ENCODE results near the gene MAML3. TPM values are rescaled to one million over a fixed set of nuclear protein-coding genes. Genes with fewer than 3 reads are reported as not detected.
A peak's percentile ranks its signal among the peaks of the same experiment; 100 is the strongest.
"Not testable (repeated sequence)": the region's sequence is repeated elsewhere in the genome, so short reads cannot be mapped to it uniquely, and the experiment has no call there.

Gene MAML3
- total RNA-seq, 2 donors from 2014 or later: 29.2 to 32.2 TPM

DNA sequence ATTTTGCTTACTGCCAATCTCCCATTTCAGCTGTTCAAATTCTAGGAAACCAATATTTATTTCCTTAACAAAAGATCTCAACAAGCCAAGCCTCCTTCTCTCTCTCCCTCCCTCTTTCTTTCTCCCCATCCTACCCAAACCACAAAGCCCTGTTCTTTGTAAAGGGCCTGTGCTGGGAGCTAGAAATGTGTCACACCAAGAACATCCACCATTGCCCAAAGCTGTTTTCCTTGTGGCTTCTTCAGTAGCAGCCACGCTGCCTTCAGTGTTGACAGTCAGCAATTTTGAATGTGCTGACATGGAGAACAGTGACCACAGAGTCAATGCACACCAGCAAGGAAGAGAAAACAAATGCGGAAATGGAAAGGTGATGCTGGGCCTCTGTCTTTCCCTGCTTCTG, 203.0 kb downstream of the MAML3 start:
- Histone ChIP-seq H3K36me3 (ENCODE audit: control insufficient read depth, insufficient read depth, low read length) (peaks cover 3% of the 10 kb centered on the region), H3K9ac (ENCODE audit: extremely low read depth, low read length, poor library complexity, severe bottlenecking) (no peak overlapping the region), H3K4me3 (ENCODE audit: low read length) (no peak overlapping the region), H3K27me3 (ENCODE audit: control insufficient read depth, insufficient read depth, low read length, poor library complexity, severe bottlenecking) (no peaks in the 10 kb centered on the region), H3K4me1 (ENCODE audit: control insufficient read depth, insufficient read depth, low read length) (no peaks in the 10 kb centered on the region), H3K9me3 (ENCODE audit: control insufficient read depth, low read length) (peaks cover 15% of the 10 kb centered on the region), H3K27ac (ENCODE audit: low read depth, low read length) (no peak overlapping the region)
- Mint-ChIP-seq H3K36me3 (ENCODE audit: low read depth) (peaks cover 13% of the 10 kb centered on the region), H3K4me1 (peaks cover 9% of the 10 kb centered on the region), H3K27me3 (ENCODE audit: insufficient read depth) (no peaks in the 10 kb centered on the region), H3K27ac (no peak overlapping the region), H3K9me3 (peaks cover 8% of the 10 kb centered on the region), H3K4me3 (no peak overlapping the region)
- WGBS, 2 experiments (ENCODE audit: insufficient coverage in 1 of 2, insufficient read length in 1 of 2): 96 to 100% methylated on average over 1 to 2 of the region's 2 CpGs
- DNase-seq: no peak
- TF ChIP-seq CTCF (conservative IDR thresholded peaks at IDR 0.05): no peak

GRCh38 chr4:139950568-139950967, 203.4 kb downstream of the MAML3 start:
- Histone ChIP-seq H3K9ac (ENCODE audit: extremely low read depth, low read length, poor library complexity, severe bottlenecking) (no peak overlapping the region), H3K4me1 (ENCODE audit: control insufficient read depth, insufficient read depth, low read length) (no peaks in the 10 kb centered on the region), H3K9me3 (ENCODE audit: control insufficient read depth, low read length) (peaks cover 15% of the 10 kb centered on the region), H3K27me3 (ENCODE audit: control insufficient read depth, insufficient read depth, low read length, poor library complexity, severe bottlenecking) (no peaks in the 10 kb centered on the region), H3K27ac (ENCODE audit: low read depth, low read length) (no peak overlapping the region), H3K36me3 (ENCODE audit: control insufficient read depth, insufficient read depth, low read length) (peaks cover 7% of the 10 kb centered on the region), H3K4me3 (ENCODE audit: low read length) (no peak overlapping the region)
- 95 to 98% methylated on average over 3 to 5 of the region's 5 CpGs for WGBS, 2 experiments (ENCODE audit: insufficient coverage in 1 of 2, insufficient read length in 1 of 2)
- H3K4me3 Mint-ChIP-seq: no peak overlapping the region
- no peaks in the 10 kb centered on the region for H3K27me3 Mint-ChIP-seq (ENCODE audit: insufficient read depth)
- no peak for DNase-seq
- H3K36me3 Mint-ChIP-seq (ENCODE audit: low read depth): peaks cover 13% of the 10 kb centered on the region
- H3K9me3 Mint-ChIP-seq: peaks cover 8% of the 10 kb centered on the region
- H3K27ac Mint-ChIP-seq: no peak overlapping the region
- TF ChIP-seq CTCF (conservative IDR thresholded peaks at IDR 0.05): no peak
- peaks cover 7% of the 10 kb centered on the region for H3K4me1 Mint-ChIP-seq

DNA sequence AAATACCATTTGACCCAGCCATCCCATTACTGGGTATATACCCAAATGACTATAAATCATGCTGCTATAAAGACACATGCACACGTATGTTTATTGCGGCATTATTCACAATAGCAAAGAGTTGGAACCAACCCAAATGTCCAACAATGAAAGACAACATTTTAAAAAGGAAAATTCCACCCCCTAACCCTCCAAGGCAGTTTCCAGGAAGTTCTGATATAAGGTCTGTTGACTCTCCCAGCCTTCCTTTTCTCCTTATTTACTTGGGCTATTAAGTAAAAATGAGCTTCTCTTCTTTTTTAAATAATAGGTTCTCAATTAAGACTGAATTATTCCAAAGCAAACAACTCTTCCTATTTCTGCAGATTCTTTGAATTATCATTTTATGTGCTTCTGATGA, 209.1 kb downstream of the MAML3 start:
- not testable (repeated sequence) for H3K4me1 ChIP-seq (ENCODE audit: control insufficient read depth, insufficient read depth, low read length); H3K27me3 Mint-ChIP-seq (ENCODE audit: insufficient read depth); H3K27me3 ChIP-seq (ENCODE audit: control insufficient read depth, insufficient read depth, low read length, poor library complexity, severe bottlenecking); H3K9ac ChIP-seq (ENCODE audit: extremely low read depth, low read length, poor library complexity, severe bottlenecking); H3K4me3 Mint-ChIP-seq; H3K9me3 Mint-ChIP-seq; H3K27ac Mint-ChIP-seq; H3K9me3 ChIP-seq (ENCODE audit: control insufficient read depth, low read length); DNase-seq; H3K27ac ChIP-seq (ENCODE audit: low read depth, low read length); H3K4me3 ChIP-seq (ENCODE audit: low read length)
- 98% methylated on average over 2 of the region's 2 CpGs; no CpG with 5 or more reads in 1 of the 2 experiments for WGBS, 2 experiments (ENCODE audit: insufficient coverage in 1 of 2, insufficient read length in 1 of 2)
- Mint-ChIP-seq H3K4me1 (peaks cover 14% of the 10 kb centered on the region), H3K36me3 (ENCODE audit: low read depth) (peaks cover 11% of the 10 kb centered on the region)
- H3K36me3 ChIP-seq (ENCODE audit: control insufficient read depth, insufficient read depth, low read length): peaks cover 15% of the 10 kb centered on the region

GRCh38 chr4:139943277-139943676, 210.7 kb downstream of the MAML3 start:
- H3K36me3 Mint-ChIP-seq (ENCODE audit: low read depth): peaks cover 7% of the 10 kb centered on the region
- no peak for TF ChIP-seq CTCF (conservative IDR thresholded peaks at IDR 0.05)
- Histone ChIP-seq H3K36me3 (ENCODE audit: control insufficient read depth, insufficient read depth, low read length) (peaks cover 15% of the 10 kb centered on the region), H3K9ac (ENCODE audit: extremely low read depth, low read length, poor library complexity, severe bottlenecking) (peak overlapping the region; percentile 31), H3K27me3 (ENCODE audit: control insufficient read depth, insufficient read depth, low read length, poor library complexity, severe bottlenecking) (no peaks in the 10 kb centered on the region), H3K4me1 (ENCODE audit: control insufficient read depth, insufficient read depth, low read length) (peaks cover 8% of the 10 kb centered on the region), H3K9me3 (ENCODE audit: control insufficient read depth, low read length) (no peaks in the 10 kb centered on the region), H3K27ac (ENCODE audit: low read depth, low read length) (no peak overlapping the region), H3K4me3 (ENCODE audit: low read length) (peak overlapping the region; percentile 69)
- H3K4me3 Mint-ChIP-seq: peak overlapping the region; percentile 34
- H3K27me3 Mint-ChIP-seq (ENCODE audit: insufficient read depth): no peaks in the 10 kb centered on the region
- DNase-seq: peak; percentile 79
- H3K27ac Mint-ChIP-seq: peak overlapping the region; percentile 96
- 30 to 44% methylated on average over 2 of the region's 2 CpGs for WGBS, 2 experiments (ENCODE audit: insufficient coverage in 1 of 2, insufficient read length in 1 of 2)
- peaks cover 21% of the 10 kb centered on the region for H3K4me1 Mint-ChIP-seq
- H3K9me3 Mint-ChIP-seq: peaks cover 5% of the 10 kb centered on the region
